ENCODE measurements around the gene C18orf63. TPM values are rescaled to one million over a fixed set of nuclear protein-coding genes. Genes with fewer than 3 reads are reported as not detected.

C18orf63 gene
- total RNA-seq, 1 experiment from 2014 or later: not detected

- Histone ChIP-seq H3K27ac (ENCODE audit: low read depth, low read length) (no peak overlapping the region), H4K20me1 (ENCODE audit: insufficient read depth) (no peaks in the 10 kb centered on the region), H3K27me3 (ENCODE audit: insufficient read depth, low read length) (no peaks in the 10 kb centered on the region), H3K9ac (ENCODE audit: low read length) (no peak overlapping the region), H3K9me3 (ENCODE audit: control insufficient read depth in 1 of 2, insufficient read depth in 1 of 2, low read depth in 1 of 2, low read length in 2 of 2) (no peaks in the 10 kb centered on the region), H3K36me3 (ENCODE audit: control insufficient read depth in 1 of 2, insufficient read depth in 2 of 2, low read length in 2 of 2) (no peaks in the 10 kb centered on the region), H2AFZ (ENCODE audit: low read depth, low read length, poor library complexity, severe bottlenecking) (no peak overlapping the region), H3K4me2 (ENCODE audit: low read length) (no peak overlapping the region), H3K79me2 (ENCODE audit: insufficient read depth, low read length) (no peaks in the 10 kb centered on the region), H3K4me1 (ENCODE audit: control insufficient read depth in 1 of 2, insufficient read depth in 2 of 2, low read length in 2 of 2) (no peaks in the 10 kb centered on the region), H3K4me3 (replicated peaks in 1 of 2; ENCODE audit: low read depth in 1 of 2, low read length in 2 of 2) (no peak overlapping the region), H3K9me2 (ENCODE audit: insufficient read depth) (no peaks in the 10 kb centered on the region)
- ChIA-PET CTCF (no interaction called here), POLR2A (no interaction called here), RAD21 (ENCODE audit: low non-redundant PET in 1 of 2, low total read pairs in 2 of 2, uncharacterized antibody in 2 of 2, unreplicated experiment in 2 of 2) (no interaction called here)
- ATAC-seq (no peak), DNase-seq (ENCODE audit: low read depth, low spot score) (no peak)
- no TSS peak for BruUV-seq (replicated peaks)
- intact Hi-C loops (cut with micrococcal nuclease): no loop called here
- TF ChIP-seq JUND (IDR thresholded peaks at IDR 0.05) (no peak), REST (IDR thresholded peaks at IDR 0.05; ENCODE audit: low read depth) (no peak), SRF (IDR thresholded peaks at IDR 0.05; ENCODE audit: low read depth) (no peak), POLR2A (IDR thresholded peaks at IDR 0.05; ENCODE audit: borderline replicate concordance, extremely low read depth, insufficient read depth, insufficient read length) (no peak), EZH2 (IDR thresholded peaks at IDR 0.05) (no peak), RAD21 (IDR thresholded peaks at IDR 0.05; ENCODE audit: low read depth) (no peak), POLR2AphosphoS5 (IDR thresholded peaks at IDR 0.05; ENCODE audit: low read depth, low read length) (no peak), CTCF (IDR thresholded peaks at IDR 0.05 in 2 of 3, conservative IDR thresholded peaks at IDR 0.05 in 1 of 3; ENCODE audit: borderline replicate concordance in 1 of 3, insufficient read depth in 1 of 3, low read depth in 2 of 3, low read length in 2 of 3) (no peak), EGR1 (IDR thresholded peaks at IDR 0.05; ENCODE audit: low read depth) (no peak), SP1 (IDR thresholded peaks at IDR 0.05; ENCODE audit: low read depth) (no peak), TCF7L2 (IDR thresholded peaks at IDR 0.05; ENCODE audit: borderline replicate concordance, extremely low read depth, insufficient read depth, insufficient read length) (no peak), EZH2phosphoT487 (IDR thresholded peaks at IDR 0.05; ENCODE audit: borderline replicate concordance) (no peak), ATF3 (IDR thresholded peaks at IDR 0.05) (no peak)
Observed at GRCh38 chr18:74273394-74273793, 42.2 kb upstream of the C18orf63 start.

Data from HCT116 (cell line).